Measurements from ENCODE around the gene GET4. TPM values are rescaled to one million over a fixed set of nuclear protein-coding genes. Genes with fewer than 3 reads are reported as not detected.
A peak's percentile ranks its signal among the peaks of the same experiment; 100 is the strongest.

Gene GET4
- total and polyA plus RNA-seq, 10 of the 15 experiments (the other 5 are each of a cell fraction or from before 2014, with no cell fraction given): 0.66 to 73.8 (median 34.0) TPM

DNA sequence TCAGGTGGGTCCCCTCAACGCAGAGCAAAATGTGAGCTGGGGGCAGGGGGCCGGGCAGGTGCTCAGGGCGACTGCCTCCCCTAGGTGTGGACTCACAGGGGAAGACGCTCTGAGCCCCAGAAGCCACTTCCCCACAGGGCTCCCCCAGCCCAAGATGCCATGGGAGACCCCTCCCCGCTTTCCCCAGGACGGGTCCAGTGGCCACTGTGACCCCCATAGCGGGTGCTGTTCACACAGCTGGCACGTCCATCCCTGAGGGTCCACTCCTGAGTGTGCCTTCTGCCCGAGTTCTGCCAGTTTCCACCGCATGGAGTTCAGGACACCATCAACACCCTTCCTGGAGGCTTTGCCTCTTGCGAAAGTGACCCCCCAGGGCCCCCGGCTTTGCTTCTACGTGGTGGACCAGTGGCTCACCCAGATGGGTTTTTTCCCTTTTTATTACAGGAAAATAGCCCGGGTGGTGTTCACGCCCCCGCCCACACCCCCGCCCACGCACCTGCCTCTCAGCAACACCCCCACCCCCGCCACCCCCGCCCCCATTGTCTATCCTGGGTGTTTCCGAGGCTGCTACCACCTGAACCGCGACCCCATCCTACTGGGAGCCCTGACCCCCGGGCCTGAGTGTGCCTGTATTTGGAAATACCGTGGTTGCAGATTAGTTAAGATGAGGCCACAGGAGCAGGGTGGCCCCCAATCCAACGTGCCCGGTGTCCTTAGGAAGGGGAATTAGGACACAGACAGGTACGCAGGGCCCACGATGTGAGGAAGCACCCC lies 46.2 kb downstream of the GET4 start (continued):
- no peak for TF ChIP-seq PAX5 (IDR thresholded peaks at IDR 0.05; ENCODE audit: borderline replicate concordance, low read depth, low read length)
- TF ChIP-seq MTA2 (IDR thresholded peaks at IDR 0.05; ENCODE audit: low read depth): no peak
- no peak for TF ChIP-seq YY1 (IDR thresholded peaks at IDR 0.05; ENCODE audit: low read depth, low read length)
- no peak for TF ChIP-seq GABPA (IDR thresholded peaks at IDR 0.05; ENCODE audit: low read depth)
- TF ChIP-seq MYC (IDR thresholded peaks at IDR 0.05; ENCODE audit: insufficient read depth, insufficient read length, insufficient replicate concordance, low read length, severe bottlenecking): no peak
- TF ChIP-seq ZNF207 (IDR thresholded peaks at IDR 0.05; ENCODE audit: borderline replicate concordance): no peak
- TF ChIP-seq PML (IDR thresholded peaks at IDR 0.05; ENCODE audit: low read length): no peak
- no peak for TF ChIP-seq IKZF1 (conservative IDR thresholded peaks at IDR 0.05)
- no peak for TF ChIP-seq ESRRA (IDR thresholded peaks at IDR 0.05; ENCODE audit: low read length)

DNA sequence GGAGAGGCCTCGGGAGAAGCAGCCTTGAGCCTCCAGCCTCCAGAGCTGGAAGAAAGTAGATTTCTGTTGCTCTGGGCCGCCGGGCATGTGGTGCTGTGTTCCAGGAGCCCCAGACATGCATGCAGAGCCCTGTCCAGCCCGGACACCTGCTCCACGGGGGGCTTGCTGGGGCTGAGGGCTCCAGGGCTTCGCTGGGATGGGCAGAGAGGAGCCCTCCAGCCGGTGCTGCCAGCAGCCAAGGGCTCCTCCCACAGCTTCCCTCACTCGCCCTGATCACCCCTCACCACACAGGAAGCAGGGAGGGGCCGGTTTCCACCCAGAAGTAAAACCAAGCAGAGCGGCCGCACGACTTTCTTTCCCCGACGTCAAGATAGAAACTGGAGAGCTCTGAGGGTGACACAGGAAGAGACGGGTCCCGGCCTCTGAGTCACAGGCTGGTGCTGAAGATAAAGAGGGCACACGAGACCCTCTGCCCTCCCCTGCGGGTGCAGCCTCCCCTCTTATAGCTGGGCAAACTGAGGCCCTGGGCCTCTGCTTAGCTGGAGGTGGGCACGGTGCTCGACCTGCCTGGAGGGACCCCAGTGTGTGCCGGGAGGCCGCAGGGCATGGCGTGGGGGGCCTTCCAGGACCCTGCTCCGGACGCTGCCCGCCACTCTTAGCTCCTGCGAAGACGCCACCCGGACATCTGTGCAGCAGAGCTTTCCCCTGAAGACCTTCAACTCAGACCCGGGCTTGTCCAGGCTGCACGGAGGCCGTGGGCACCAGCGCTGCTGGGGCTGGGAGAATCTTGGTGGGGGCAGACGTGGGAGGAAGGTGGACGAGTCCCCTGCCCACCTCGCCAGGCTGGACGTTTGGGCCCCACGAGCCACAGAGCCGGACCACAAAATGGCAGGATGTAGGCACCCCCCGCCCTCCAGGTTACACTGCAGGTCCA lies 47.0 kb downstream of the GET4 start:
- POLR2A ChIA-PET: interaction anchor here (0.5 to 2.7 kb wide), 10 partner anchors 13 to 1489 kb away, joined by 3 to 13 read pairs (median 4); partner anchors contain the start of gene ADAP1
- Histone ChIP-seq H3K36me3 (ENCODE audit: control insufficient read depth in 2 of 2, insufficient read depth in 2 of 2, low read length in 1 of 2) (peaks cover 0 to 8% of the 10 kb centered on the region in 2 experiments; a peak in 2 of 4 replicates), H3K4me2 (ENCODE audit: control insufficient read depth, insufficient read depth) (peak overlapping the region; percentile 99), H3K9me3 (replicated peaks; ENCODE audit: control insufficient read depth, insufficient read depth, low read length) (no peaks in the 10 kb centered on the region), H2AFZ (ENCODE audit: control insufficient read depth, low read depth, low read length) (no peak overlapping the region; the same call in 1 of the 2 replicates), H3K27me3 (replicated peaks in 1 of 2; ENCODE audit: control insufficient read depth in 2 of 2, insufficient read depth in 2 of 2, low read length in 1 of 2) (no peaks in the 10 kb centered on the region), H3K4me1 (ENCODE audit: control insufficient read depth, insufficient read depth, low read length) (peaks cover 49% of the 10 kb centered on the region), H3K79me2 (ENCODE audit: control insufficient read depth, insufficient read depth, low read length) (peaks cover 11% of the 10 kb centered on the region), H3K27ac (ENCODE audit: control insufficient read depth, insufficient read depth) (peak overlapping the region; percentile 99), H4K20me1 (ENCODE audit: control insufficient read depth, insufficient read depth) (no peaks in the 10 kb centered on the region), H3K9ac (ENCODE audit: control insufficient read depth, insufficient read depth, low read length) (peak overlapping the region; percentile 90), H3K4me3 (peak overlapping the region; percentile 72)
- FAIRE-seq (peak; percentile 99), DNase-seq (ENCODE audit: low read depth, low spot score) (peak; percentile 81), ATAC-seq (peak; percentile 85)
- in situ Hi-C loops (cut with MboI): no loop called here
- SMC1A ChIA-PET (ENCODE audit: uncharacterized antibody, unreplicated experiment): interaction anchor here (0.8 to 1.9 kb wide), 6 partner anchors 14 to 69 kb away, joined by 3 to 16 read pairs (median 3); no protein-coding TSS in a partner anchor
- intact Hi-C loops (cut with micrococcal nuclease; ENCODE audit: unreplicated experiment): loop anchor here (1.0 to 2.0 kb wide), 4 partner anchors 13 to 142 kb away; no protein-coding TSS in a partner anchor
- WGBS (ENCODE audit: insufficient coverage, insufficient replicate concordance, low lambda C conversion rate, missing lambda C conversion rate): under 1% methylated on average over 40 of the region's 40 CpGs
- CTCF ChIA-PET: interaction anchor here (0.9 to 2.9 kb wide), 8 partner anchors 14 to 254 kb away, joined by 3 to 20 read pairs (median 4); partner anchors contain the start of gene COX19
- BruUV-seq (replicated peaks): TSS peak; percentile 99
- RAD21 ChIA-PET (ENCODE audit: unreplicated experiment): interaction anchor here (0.9 to 2.0 kb wide), 13 partner anchors 8 to 181 kb away, joined by 3 to 18 read pairs (median 4); no protein-coding TSS in a partner anchor
- TF ChIP-seq, protein P1, sequence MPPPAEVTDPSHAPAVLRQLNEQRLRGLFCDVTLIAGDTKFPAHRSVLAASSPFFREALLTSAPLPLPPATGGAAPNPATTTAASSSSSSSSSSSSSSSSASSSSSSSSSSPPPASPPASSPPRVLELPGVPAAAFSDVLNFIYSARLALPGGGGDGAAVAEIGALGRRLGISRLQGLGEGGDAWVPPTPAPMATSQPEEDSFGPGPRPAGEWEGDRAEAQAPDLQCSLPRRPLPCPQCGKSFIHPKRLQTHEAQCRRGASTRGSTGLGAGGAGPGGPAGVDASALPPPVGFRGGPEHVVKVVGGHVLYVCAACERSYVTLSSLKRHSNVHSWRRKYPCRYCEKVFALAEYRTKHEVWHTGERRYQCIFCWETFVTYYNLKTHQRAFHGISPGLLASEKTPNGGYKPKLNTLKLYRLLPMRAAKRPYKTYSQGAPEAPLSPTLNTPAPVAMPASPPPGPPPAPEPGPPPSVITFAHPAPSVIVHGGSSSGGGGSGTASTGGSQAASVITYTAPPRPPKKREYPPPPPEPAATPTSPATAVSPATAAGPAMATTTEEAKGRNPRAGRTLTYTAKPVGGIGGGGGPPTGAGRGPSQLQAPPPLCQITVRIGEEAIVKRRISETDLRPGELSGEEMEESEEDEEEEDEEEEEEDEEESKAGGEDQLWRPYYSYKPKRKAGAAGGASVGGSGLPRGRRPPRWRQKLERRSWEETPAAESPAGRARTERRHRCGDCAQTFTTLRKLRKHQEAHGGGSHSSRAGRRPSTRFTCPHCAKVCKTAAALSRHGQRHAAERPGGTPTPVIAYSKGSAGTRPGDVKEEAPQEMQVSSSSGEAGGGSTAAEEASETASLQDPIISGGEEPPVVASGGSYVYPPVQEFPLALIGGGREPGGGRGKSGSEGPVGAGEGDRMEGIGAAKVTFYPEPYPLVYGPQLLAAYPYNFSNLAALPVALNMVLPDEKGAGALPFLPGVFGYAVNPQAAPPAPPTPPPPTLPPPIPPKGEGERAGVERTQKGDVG (CRISPR knock-in tag; IDR thresholded peaks at IDR 0.05): no peak
- TF ChIP-seq, protein P2, sequence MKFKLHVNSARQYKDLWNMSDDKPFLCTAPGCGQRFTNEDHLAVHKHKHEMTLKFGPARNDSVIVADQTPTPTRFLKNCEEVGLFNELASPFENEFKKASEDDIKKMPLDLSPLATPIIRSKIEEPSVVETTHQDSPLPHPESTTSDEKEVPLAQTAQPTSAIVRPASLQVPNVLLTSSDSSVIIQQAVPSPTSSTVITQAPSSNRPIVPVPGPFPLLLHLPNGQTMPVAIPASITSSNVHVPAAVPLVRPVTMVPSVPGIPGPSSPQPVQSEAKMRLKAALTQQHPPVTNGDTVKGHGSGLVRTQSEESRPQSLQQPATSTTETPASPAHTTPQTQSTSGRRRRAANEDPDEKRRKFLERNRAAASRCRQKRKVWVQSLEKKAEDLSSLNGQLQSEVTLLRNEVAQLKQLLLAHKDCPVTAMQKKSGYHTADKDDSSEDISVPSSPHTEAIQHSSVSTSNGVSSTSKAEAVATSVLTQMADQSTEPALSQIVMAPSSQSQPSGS (IDR thresholded peaks at IDR 0.05; ENCODE audit: low read length): no peak; the same call in 1 of the 2 replicates
- TF ChIP-seq SIN3A (IDR thresholded peaks at IDR 0.05; ENCODE audit: low read depth, low read length) (no peak), BCL11A (IDR thresholded peaks at IDR 0.05; ENCODE audit: low read depth, low read length) (peak; percentile 65; the same call in 1 of the 2 replicates), YBX1 (IDR thresholded peaks at IDR 0.05) (no peak), ATF7 (IDR thresholded peaks at IDR 0.05; ENCODE audit: low read depth) (peak; percentile 84), NRF1 (conservative IDR thresholded peaks at IDR 0.05; ENCODE audit: low read depth, low read length) (no peak), CBFB (IDR thresholded peaks at IDR 0.05; ENCODE audit: low read depth) (peak; percentile 91)
